HG03280 (cell line): ENCODE results near the gene TMEM132A.
"Not testable (repeated sequence)": the region's sequence is repeated elsewhere in the genome, so short reads cannot be mapped to it uniquely, and the experiment has no call there.

Source experiments
- ATAC-seq: cut with Tn5 transposase; IDR thresholded peaks from one replicate; pipeline ENCODE4 v1.9.1; 2021; ENCODE audit warnings: mild to moderate bottlenecking, moderate library complexity; ENCODE audit not compliant: unreplicated experiment

The TMEM132A gene

GRCh38 chr11:60952742-60953170 is 28.5 kb downstream of the TMEM132A start:
- ATAC-seq: no peak

- no peak for ATAC-seq
Measured at GRCh38 chr11:60953781-60954180, 29.5 kb downstream of the TMEM132A start.

- ATAC-seq: no peak
Measured at GRCh38 chr11:60954421-60954820, 30.2 kb downstream of the TMEM132A start.

GRCh38 chr11:60955571-60955970 is 31.3 kb downstream of the TMEM132A start:
- no peak for ATAC-seq

GRCh38 chr11:60957188-60957587 is 32.9 kb downstream of the TMEM132A start:
- ATAC-seq: no peak

GRCh38 chr11:60959431-60959830 is 35.2 kb downstream of the TMEM132A start:
- no peak for ATAC-seq

GRCh38 chr11:60960405-60960804 is 36.1 kb downstream of the TMEM132A start:
- no peak for ATAC-seq

GRCh38 chr11:60964801-60965200 is 40.5 kb downstream of the TMEM132A start:
- no peak for ATAC-seq

GRCh38 chr11:60966890-60967289 is 42.6 kb downstream of the TMEM132A start:
- no peak for ATAC-seq

GRCh38 chr11:60968223-60968622 is 44.0 kb downstream of the TMEM132A start:
- no peak for ATAC-seq

GRCh38 chr11:60970369-60970774 is 46.1 kb downstream of the TMEM132A start:
- peak; percentile 71 for ATAC-seq

- no peak for ATAC-seq
Measured at GRCh38 chr11:60970890-60971289, 46.6 kb downstream of the TMEM132A start.

GRCh38 chr11:60971520-60971919 is 47.3 kb downstream of the TMEM132A start, which contains the start of gene CD6:
Gene CD6, plus strand, starts transcription at chr11:60971680. Its CDS starts 186 bp downstream, at chr11:60971866.
- no peak for ATAC-seq

GRCh38 chr11:60972182-60973030 is 48.1 kb downstream of the TMEM132A start:
- no peak for ATAC-seq

- no peak for ATAC-seq
Measured at GRCh38 chr11:60973699-60974098, 49.4 kb downstream of the TMEM132A start.

GRCh38 chr11:60974316-60974715 is 50.1 kb downstream of the TMEM132A start:
- ATAC-seq: not testable (repeated sequence)

GRCh38 chr11:60974726-60975125 is 50.5 kb downstream of the TMEM132A start:
- ATAC-seq: no peak

GRCh38 chr11:60977224-60977623 is 53.0 kb downstream of the TMEM132A start:
- ATAC-seq: no peak

GRCh38 chr11:60977836-60978235 is 53.6 kb downstream of the TMEM132A start:
- no peak for ATAC-seq

- ATAC-seq: no peak
Measured at GRCh38 chr11:60978546-60979380, 54.5 kb downstream of the TMEM132A start.

GRCh38 chr11:60981515-60981914 is 57.3 kb downstream of the TMEM132A start:
- ATAC-seq: no peak

GRCh38 chr11:60982184-60982583 is 57.9 kb downstream of the TMEM132A start:
- ATAC-seq: no peak
